ENCODE data around the gene CCDC88B. TPM values are rescaled to one million over a fixed set of nuclear protein-coding genes. Genes with fewer than 3 reads are reported as not detected.

The CCDC88B gene
- total RNA-seq, 1 experiment from 2014 or later: 17.1 TPM

DNA sequence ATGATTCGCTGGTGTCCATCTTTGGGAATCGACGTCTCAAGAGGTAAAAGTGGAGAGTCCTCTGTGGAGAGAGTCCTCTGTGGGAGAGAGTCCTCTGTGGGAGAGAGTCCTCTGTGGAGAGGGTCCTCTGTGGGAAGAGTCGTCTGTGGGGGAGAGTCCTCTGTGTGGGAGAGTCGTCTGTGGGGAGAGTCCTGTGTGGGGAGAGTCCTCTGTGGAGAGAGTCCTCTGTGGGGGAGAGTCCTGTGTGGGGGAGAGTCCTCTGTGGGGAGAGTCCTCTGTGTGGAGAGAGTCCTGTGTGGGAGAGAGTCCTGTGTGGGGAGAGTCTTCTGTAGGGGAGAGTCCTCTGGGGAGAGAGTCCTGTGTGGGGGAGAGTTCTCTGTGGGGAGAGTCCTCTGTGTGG lies 19.0 kb upstream of the CCDC88B start:
- no peak overlapping the region for H3K4me3 ChIP-seq (ENCODE audit: low read depth in 2 of 2, low read length in 2 of 2)
- POLR2A ChIA-PET: no interaction called here
- intact Hi-C loops (cut with micrococcal nuclease; ENCODE audit: unreplicated experiment) (no loop called here), in situ Hi-C loops (cut with HindIII; ENCODE audit: low pct_unique_long_range_greater_than_20kb, low sequenced_read_pairs) (no loop called here)
- H3K27ac ChIP-seq (ENCODE audit: low read length): peak overlapping the region; percentile 36
- no peak for TF ChIP-seq POLR2AphosphoS5 (IDR thresholded peaks at IDR 0.05; ENCODE audit: low read depth, low read length)
- TF ChIP-seq, protein P1, sequence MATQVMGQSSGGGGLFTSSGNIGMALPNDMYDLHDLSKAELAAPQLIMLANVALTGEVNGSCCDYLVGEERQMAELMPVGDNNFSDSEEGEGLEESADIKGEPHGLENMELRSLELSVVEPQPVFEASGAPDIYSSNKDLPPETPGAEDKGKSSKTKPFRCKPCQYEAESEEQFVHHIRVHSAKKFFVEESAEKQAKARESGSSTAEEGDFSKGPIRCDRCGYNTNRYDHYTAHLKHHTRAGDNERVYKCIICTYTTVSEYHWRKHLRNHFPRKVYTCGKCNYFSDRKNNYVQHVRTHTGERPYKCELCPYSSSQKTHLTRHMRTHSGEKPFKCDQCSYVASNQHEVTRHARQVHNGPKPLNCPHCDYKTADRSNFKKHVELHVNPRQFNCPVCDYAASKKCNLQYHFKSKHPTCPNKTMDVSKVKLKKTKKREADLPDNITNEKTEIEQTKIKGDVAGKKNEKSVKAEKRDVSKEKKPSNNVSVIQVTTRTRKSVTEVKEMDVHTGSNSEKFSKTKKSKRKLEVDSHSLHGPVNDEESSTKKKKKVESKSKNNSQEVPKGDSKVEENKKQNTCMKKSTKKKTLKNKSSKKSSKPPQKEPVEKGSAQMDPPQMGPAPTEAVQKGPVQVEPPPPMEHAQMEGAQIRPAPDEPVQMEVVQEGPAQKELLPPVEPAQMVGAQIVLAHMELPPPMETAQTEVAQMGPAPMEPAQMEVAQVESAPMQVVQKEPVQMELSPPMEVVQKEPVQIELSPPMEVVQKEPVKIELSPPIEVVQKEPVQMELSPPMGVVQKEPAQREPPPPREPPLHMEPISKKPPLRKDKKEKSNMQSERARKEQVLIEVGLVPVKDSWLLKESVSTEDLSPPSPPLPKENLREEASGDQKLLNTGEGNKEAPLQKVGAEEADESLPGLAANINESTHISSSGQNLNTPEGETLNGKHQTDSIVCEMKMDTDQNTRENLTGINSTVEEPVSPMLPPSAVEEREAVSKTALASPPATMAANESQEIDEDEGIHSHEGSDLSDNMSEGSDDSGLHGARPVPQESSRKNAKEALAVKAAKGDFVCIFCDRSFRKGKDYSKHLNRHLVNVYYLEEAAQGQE (IDR thresholded peaks at IDR 0.05; ENCODE audit: insufficient read depth in 1 of 2, low read depth in 2 of 2, low read length in 1 of 2): no peak
- BruUV-seq (replicated peaks): no TSS peak
- no peak for DNase-seq (ENCODE audit: low read depth, low spot score)
- no peak for ATAC-seq
- peaks cover 40% of the 10 kb centered on the region for H3K4me1 ChIP-seq (ENCODE audit: control insufficient read depth, insufficient read depth, low read length)
- H3K27me3 ChIP-seq (ENCODE audit: control insufficient read depth, insufficient read depth, low read length): no peaks in the 10 kb centered on the region
- H3K9me3 ChIP-seq (ENCODE audit: control insufficient read depth, insufficient read depth, low read depth, low read length): no peaks in the 10 kb centered on the region
- peaks cover 2% of the 10 kb centered on the region; the same call in 1 of the 2 replicates for H3K36me3 ChIP-seq (ENCODE audit: control insufficient read depth, insufficient read depth, low read length)
- CTCF ChIA-PET: no interaction called here

- POLR2A ChIA-PET: no interaction called here
- no peaks in the 10 kb centered on the region for H3K27me3 ChIP-seq (ENCODE audit: control insufficient read depth, insufficient read depth, low read length)
- peak overlapping the region; percentile 36; the same call in 1 of the 2 replicates for H3K27ac ChIP-seq (ENCODE audit: low read length)
- peaks cover under 1% of the 10 kb centered on the region; the same call in 1 of the 2 replicates for H3K36me3 ChIP-seq (ENCODE audit: control insufficient read depth, insufficient read depth, low read length)
- no peak for DNase-seq (ENCODE audit: low read depth, low spot score)
- ATAC-seq: no peak
- H3K4me1 ChIP-seq (ENCODE audit: control insufficient read depth, insufficient read depth, low read length): peaks cover 36% of the 10 kb centered on the region
- intact Hi-C loops (cut with micrococcal nuclease; ENCODE audit: unreplicated experiment): no loop called here
- in situ Hi-C loops (cut with HindIII; ENCODE audit: low pct_unique_long_range_greater_than_20kb, low sequenced_read_pairs): no loop called here
- no peak overlapping the region for H3K4me3 ChIP-seq (ENCODE audit: low read depth in 2 of 2, low read length in 2 of 2)
- no peaks in the 10 kb centered on the region for H3K9me3 ChIP-seq (ENCODE audit: control insufficient read depth, insufficient read depth, low read depth, low read length)
- CTCF ChIA-PET: no interaction called here
- no peak for TF ChIP-seq TCF7L2 (IDR thresholded peaks at IDR 0.05; ENCODE audit: low read depth, low read length)
- TF ChIP-seq, protein P1 (IDR thresholded peaks at IDR 0.05; ENCODE audit: insufficient read depth in 1 of 2, low read depth in 2 of 2, low read length in 1 of 2): no peak
- no peak for TF ChIP-seq SIN3A (IDR thresholded peaks at IDR 0.05; ENCODE audit: borderline replicate concordance, insufficient read depth, low read depth, low read length)
- no TSS peak for BruUV-seq (replicated peaks)
These were observed 18.5 kb upstream of the CCDC88B start for GRCh38 chr11:64321533-64321932.

DNA sequence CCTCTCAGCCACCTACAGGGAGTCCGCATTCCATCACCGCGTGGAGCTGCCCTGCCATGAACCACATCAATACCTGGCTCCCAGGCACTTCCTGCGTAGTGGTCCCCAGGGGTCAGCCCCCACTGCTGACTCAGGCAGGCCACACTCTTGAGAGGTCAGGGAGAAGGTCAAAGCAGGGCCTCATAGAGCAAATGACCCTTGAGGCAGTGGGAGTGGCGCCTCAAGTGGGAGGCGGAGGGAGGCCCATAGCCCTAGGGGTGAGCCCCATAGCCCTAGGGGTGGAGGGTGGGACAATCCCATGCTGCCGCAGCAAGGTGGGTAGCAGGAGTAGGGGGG lies 17.1 kb upstream of the CCDC88B start:
- intact Hi-C loops (cut with micrococcal nuclease; ENCODE audit: unreplicated experiment): no loop called here
- H3K27ac ChIP-seq (ENCODE audit: low read length): no peak overlapping the region
- no TSS peak for BruUV-seq (replicated peaks)

More for the DNA sequence above, 17.1 kb upstream of the CCDC88B start:
- no peak overlapping the region for H3K4me3 ChIP-seq (ENCODE audit: low read depth in 2 of 2, low read length in 2 of 2)
- no peak for ATAC-seq
- H3K36me3 ChIP-seq (ENCODE audit: control insufficient read depth, insufficient read depth, low read length): no peaks in the 10 kb centered on the region
- H3K4me1 ChIP-seq (ENCODE audit: control insufficient read depth, insufficient read depth, low read length): peaks cover 36% of the 10 kb centered on the region
- H3K27me3 ChIP-seq (ENCODE audit: control insufficient read depth, insufficient read depth, low read length): no peaks in the 10 kb centered on the region
- in situ Hi-C loops (cut with HindIII; ENCODE audit: low pct_unique_long_range_greater_than_20kb, low sequenced_read_pairs): no loop called here
- H3K9me3 ChIP-seq (ENCODE audit: control insufficient read depth, insufficient read depth, low read depth, low read length): no peaks in the 10 kb centered on the region
- no peak for DNase-seq (ENCODE audit: low read depth, low spot score)
- TF ChIP-seq, protein P1 (IDR thresholded peaks at IDR 0.05; ENCODE audit: insufficient read depth in 1 of 2, low read depth in 2 of 2, low read length in 1 of 2): no peak
- TF ChIP-seq SIN3A (IDR thresholded peaks at IDR 0.05; ENCODE audit: borderline replicate concordance, insufficient read depth, low read depth, low read length): no peak
- 0 out of 2 replicates have a peak, but pooled peaks have one; percentile 39 for TF ChIP-seq TCF7L2 (IDR thresholded peaks at IDR 0.05; ENCODE audit: low read depth, low read length)
- POLR2A ChIA-PET: interaction anchor here (0.6 to 0.8 kb wide), 2 partner anchors 9 to 19 kb away, joined by 3 to 4 read pairs; no protein-coding TSS in a partner anchor
- CTCF ChIA-PET: interaction anchor here (0.9 kb wide), 1 partner anchor 9 kb away, joined by 4 read pairs; no protein-coding TSS in a partner anchor

All from Panc1 (cell line).